Liver (tissue), 3 donors: ENCODE measurements around the gene SSX5.

Experiments
- EGR1 ChIP-seq, 2 donors: IDR thresholded peaks; 2 replicates each; pipeline ENCODE4 v1.6.1; 2016 to 2018; ENCODE audit warnings: antibody characterized with exemption in 2 of 2, low read depth in 2 of 2
- FOXA1 ChIP-seq: IDR thresholded peaks from 2 replicates; pipeline ENCODE4 v1.6.1; 2016; ENCODE audit warnings: antibody characterized with exemption
- GABPA ChIP-seq, 2 donors: IDR thresholded peaks in 1 of 2; conservative IDR thresholded peaks in 1 of 2; 2 replicates each; pipeline ENCODE4 v1.6.1; 2016; ENCODE audit warnings: antibody characterized with exemption in 2 of 2, mild to moderate bottlenecking in 1 of 2, moderate library complexity in 1 of 2
- JUND ChIP-seq, 2 donors: IDR thresholded peaks; 2 replicates each; pipeline ENCODE4 v1.6.1; 2016; ENCODE audit warnings: antibody characterized with exemption in 2 of 2
- NR2F2 ChIP-seq: IDR thresholded peaks from 2 replicates; pipeline ENCODE4 v1.6.1; 2016; ENCODE audit warnings: antibody characterized with exemption
- RAD21 ChIP-seq, 2 donors: IDR thresholded peaks; 2 replicates each; pipeline ENCODE4 v1.6.1; 2016; ENCODE audit warnings: antibody characterized with exemption in 2 of 2, mild to moderate bottlenecking in 2 of 2
- SP1 ChIP-seq: IDR thresholded peaks from 2 replicates; pipeline ENCODE4 v1.6.1; 2018; ENCODE audit warnings: antibody characterized with exemption, mild to moderate bottlenecking
- TAF1 ChIP-seq: conservative IDR thresholded peaks from 2 replicates; pipeline ENCODE4 v1.6.1; 2016; ENCODE audit warnings: antibody characterized with exemption, mild to moderate bottlenecking
- YY1 ChIP-seq: IDR thresholded peaks from 2 replicates; pipeline ENCODE4 v1.6.1; 2016; ENCODE audit warnings: antibody characterized with exemption, mild to moderate bottlenecking
- TF ChIP-seq, protein P1 (sequence below): fragments of 150-350 bp; IDR thresholded peaks from 2 replicates; pipeline ENCODE4 v1.5.1; 2017; ENCODE audit warnings: improper control_type of control experiment, low read depth, low read length; ENCODE audit not compliant: missing input control
- TF ChIP-seq, protein P2 (sequence below): IDR thresholded peaks from 2 replicates; pipeline ENCODE4 v1.6.1; 2016; ENCODE audit warnings: antibody characterized with exemption
- TF ChIP-seq, protein P3 (sequence below): IDR thresholded peaks from 2 replicates; pipeline ENCODE4 v1.6.1; 2016; ENCODE audit warnings: antibody characterized with exemption
- TF ChIP-seq, protein P4 (sequence below): IDR thresholded peaks from 2 replicates; pipeline ENCODE4 v1.6.1; 2016; ENCODE audit warnings: antibody characterized with exemption, mild to moderate bottlenecking
- TF ChIP-seq, protein P5 (sequence below): IDR thresholded peaks from 2 replicates; pipeline ENCODE4 v1.6.1; 2016; ENCODE audit warnings: antibody characterized with exemption
- donor health status: healthy.
- donor health status: healthy.

DNA sequence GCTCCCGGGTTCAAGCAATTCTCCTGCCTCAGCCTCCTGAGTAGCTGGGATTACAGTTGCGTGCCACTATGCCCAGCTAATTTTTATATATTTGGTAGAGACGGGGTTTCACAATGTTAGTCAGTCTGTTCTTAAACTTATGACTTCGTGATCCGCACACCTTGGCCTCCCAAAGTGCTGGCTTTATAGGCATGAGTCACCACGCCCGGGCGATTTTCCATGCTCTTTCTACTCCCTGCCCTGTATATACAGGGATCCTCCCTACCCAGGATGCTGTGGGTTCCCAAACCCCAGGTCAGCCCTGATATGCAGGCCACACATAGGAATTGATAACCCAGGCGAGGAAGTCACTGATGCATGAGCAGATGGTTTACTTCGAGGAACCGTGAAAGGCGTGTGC is 31.4 kb downstream of the SSX5 start:
- TF ChIP-seq RAD21 (IDR thresholded peaks at IDR 0.05) (no peak), GABPA (IDR thresholded peaks at IDR 0.05 in 1 of 2, conservative IDR thresholded peaks at IDR 0.05 in 1 of 2) (no peak), SP1 (no peak), TAF1 (no peak), EGR1 (IDR thresholded peaks at IDR 0.05; ENCODE audit: low read depth in 2 of 2) (no peak), JUND (IDR thresholded peaks at IDR 0.05) (no peak), YY1 (no peak), NR2F2 (no peak), FOXA1 (no peak)
- TF ChIP-seq, protein P1, sequence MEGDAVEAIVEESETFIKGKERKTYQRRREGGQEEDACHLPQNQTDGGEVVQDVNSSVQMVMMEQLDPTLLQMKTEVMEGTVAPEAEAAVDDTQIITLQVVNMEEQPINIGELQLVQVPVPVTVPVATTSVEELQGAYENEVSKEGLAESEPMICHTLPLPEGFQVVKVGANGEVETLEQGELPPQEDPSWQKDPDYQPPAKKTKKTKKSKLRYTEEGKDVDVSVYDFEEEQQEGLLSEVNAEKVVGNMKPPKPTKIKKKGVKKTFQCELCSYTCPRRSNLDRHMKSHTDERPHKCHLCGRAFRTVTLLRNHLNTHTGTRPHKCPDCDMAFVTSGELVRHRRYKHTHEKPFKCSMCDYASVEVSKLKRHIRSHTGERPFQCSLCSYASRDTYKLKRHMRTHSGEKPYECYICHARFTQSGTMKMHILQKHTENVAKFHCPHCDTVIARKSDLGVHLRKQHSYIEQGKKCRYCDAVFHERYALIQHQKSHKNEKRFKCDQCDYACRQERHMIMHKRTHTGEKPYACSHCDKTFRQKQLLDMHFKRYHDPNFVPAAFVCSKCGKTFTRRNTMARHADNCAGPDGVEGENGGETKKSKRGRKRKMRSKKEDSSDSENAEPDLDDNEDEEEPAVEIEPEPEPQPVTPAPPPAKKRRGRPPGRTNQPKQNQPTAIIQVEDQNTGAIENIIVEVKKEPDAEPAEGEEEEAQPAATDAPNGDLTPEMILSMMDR, result no peak
- TF ChIP-seq, protein P2, sequence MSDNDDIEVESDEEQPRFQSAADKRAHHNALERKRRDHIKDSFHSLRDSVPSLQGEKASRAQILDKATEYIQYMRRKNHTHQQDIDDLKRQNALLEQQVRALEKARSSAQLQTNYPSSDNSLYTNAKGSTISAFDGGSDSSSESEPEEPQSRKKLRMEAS, result no peak
- TF ChIP-seq, protein P3, sequence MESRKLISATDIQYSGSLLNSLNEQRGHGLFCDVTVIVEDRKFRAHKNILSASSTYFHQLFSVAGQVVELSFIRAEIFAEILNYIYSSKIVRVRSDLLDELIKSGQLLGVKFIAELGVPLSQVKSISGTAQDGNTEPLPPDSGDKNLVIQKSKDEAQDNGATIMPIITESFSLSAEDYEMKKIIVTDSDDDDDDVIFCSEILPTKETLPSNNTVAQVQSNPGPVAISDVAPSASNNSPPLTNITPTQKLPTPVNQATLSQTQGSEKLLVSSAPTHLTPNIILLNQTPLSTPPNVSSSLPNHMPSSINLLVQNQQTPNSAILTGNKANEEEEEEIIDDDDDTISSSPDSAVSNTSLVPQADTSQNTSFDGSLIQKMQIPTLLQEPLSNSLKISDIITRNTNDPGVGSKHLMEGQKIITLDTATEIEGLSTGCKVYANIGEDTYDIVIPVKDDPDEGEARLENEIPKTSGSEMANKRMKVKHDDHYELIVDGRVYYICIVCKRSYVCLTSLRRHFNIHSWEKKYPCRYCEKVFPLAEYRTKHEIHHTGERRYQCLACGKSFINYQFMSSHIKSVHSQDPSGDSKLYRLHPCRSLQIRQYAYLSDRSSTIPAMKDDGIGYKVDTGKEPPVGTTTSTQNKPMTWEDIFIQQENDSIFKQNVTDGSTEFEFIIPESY, result no peak
- TF ChIP-seq, protein P4, sequence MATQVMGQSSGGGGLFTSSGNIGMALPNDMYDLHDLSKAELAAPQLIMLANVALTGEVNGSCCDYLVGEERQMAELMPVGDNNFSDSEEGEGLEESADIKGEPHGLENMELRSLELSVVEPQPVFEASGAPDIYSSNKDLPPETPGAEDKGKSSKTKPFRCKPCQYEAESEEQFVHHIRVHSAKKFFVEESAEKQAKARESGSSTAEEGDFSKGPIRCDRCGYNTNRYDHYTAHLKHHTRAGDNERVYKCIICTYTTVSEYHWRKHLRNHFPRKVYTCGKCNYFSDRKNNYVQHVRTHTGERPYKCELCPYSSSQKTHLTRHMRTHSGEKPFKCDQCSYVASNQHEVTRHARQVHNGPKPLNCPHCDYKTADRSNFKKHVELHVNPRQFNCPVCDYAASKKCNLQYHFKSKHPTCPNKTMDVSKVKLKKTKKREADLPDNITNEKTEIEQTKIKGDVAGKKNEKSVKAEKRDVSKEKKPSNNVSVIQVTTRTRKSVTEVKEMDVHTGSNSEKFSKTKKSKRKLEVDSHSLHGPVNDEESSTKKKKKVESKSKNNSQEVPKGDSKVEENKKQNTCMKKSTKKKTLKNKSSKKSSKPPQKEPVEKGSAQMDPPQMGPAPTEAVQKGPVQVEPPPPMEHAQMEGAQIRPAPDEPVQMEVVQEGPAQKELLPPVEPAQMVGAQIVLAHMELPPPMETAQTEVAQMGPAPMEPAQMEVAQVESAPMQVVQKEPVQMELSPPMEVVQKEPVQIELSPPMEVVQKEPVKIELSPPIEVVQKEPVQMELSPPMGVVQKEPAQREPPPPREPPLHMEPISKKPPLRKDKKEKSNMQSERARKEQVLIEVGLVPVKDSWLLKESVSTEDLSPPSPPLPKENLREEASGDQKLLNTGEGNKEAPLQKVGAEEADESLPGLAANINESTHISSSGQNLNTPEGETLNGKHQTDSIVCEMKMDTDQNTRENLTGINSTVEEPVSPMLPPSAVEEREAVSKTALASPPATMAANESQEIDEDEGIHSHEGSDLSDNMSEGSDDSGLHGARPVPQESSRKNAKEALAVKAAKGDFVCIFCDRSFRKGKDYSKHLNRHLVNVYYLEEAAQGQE, result no peak
- TF ChIP-seq, protein P5, sequence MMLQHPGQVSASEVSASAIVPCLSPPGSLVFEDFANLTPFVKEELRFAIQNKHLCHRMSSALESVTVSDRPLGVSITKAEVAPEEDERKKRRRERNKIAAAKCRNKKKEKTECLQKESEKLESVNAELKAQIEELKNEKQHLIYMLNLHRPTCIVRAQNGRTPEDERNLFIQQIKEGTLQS, result no peak
